ENCODE data around the gene ADGRG6. TPM values are rescaled to one million over a fixed set of nuclear protein-coding genes. Genes with fewer than 3 reads are reported as not detected.
"Not testable (repeated sequence)": the region's sequence is repeated elsewhere in the genome, so short reads cannot be mapped to it uniquely, and the experiment has no call there.

The ADGRG6 gene
- total RNA-seq, 1 donor from 2014 or later, result 39.1 TPM

DNA sequence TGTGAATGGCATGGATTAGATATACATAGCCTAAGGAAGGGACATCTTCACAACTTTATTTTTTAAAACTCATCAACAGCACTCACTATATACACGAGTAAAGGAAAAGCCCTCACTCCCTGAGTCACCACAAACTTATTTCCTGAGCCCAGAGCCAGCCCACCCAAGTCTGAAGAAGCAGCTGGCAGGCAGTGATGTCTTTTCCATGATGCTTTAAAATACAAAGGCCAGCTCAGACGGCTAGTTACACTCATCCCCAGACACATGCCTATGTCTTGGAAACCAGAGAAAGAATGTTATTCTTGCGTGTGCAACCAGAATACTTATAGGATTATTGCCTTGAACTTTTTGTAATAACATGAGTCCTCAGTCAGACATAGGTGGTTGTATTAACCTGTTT, 114.4 kb downstream of the ADGRG6 start:
- no peak for TF ChIP-seq CTCF (IDR thresholded peaks at IDR 0.05; ENCODE audit: insufficient read depth, low read length, poor library complexity, severe bottlenecking)
- H3K4me3 ChIP-seq (ENCODE audit: low read depth, low read length), result no peak overlapping the region
- no peaks in the 10 kb centered on the region for H3K36me3 ChIP-seq (ENCODE audit: control insufficient read depth, insufficient read depth, low read length)
- DNase-seq (ENCODE audit: low read depth), result peak; percentile 78
- no peaks in the 10 kb centered on the region for H3K27me3 ChIP-seq (ENCODE audit: control insufficient read depth, insufficient read depth, low read length)

DNA sequence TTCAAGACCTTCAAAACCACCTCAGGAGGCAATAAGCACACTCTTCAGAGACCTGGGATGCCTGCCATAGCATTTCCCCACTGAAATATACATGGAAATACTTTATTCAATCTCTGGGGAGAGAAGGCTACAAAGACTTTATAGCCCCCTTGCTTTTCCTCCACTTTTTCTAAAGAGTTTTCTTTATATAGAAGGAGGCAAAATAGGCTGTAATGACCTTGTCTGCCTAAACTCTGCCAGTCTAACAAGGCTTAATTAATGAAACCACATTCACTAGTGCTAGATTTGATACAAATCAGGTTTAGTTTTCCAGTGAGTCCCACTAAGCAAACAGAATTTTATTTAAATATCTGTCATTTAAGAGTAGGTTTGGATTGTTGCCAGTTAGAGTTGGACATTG, 114.9 kb downstream of the ADGRG6 start:
- Histone ChIP-seq H3K36me3 (ENCODE audit: control insufficient read depth, insufficient read depth, low read length) (no peaks in the 10 kb centered on the region), H3K4me3 (ENCODE audit: low read depth, low read length) (no peak overlapping the region), H3K27me3 (ENCODE audit: control insufficient read depth, insufficient read depth, low read length) (no peaks in the 10 kb centered on the region)
- no peak for DNase-seq (ENCODE audit: low read depth)
- TF ChIP-seq CTCF (IDR thresholded peaks at IDR 0.05; ENCODE audit: insufficient read depth, low read length, poor library complexity, severe bottlenecking), result no peak

GRCh38 chr6:142417331-142417750, 115.5 kb downstream of the ADGRG6 start:
- H3K36me3 ChIP-seq (ENCODE audit: control insufficient read depth, insufficient read depth, low read length), result no peaks in the 10 kb centered on the region
- DNase-seq (ENCODE audit: low read depth), result no peak
- H3K27me3 ChIP-seq (ENCODE audit: control insufficient read depth, insufficient read depth, low read length), result no peaks in the 10 kb centered on the region
- H3K4me3 ChIP-seq (ENCODE audit: low read depth, low read length), result no peak overlapping the region
- TF ChIP-seq CTCF (IDR thresholded peaks at IDR 0.05; ENCODE audit: insufficient read depth, low read length, poor library complexity, severe bottlenecking), result no peak

GRCh38 chr6:142419071-142419470, 117.3 kb downstream of the ADGRG6 start:
- Histone ChIP-seq H3K36me3 (ENCODE audit: control insufficient read depth, insufficient read depth, low read length) (no peaks in the 10 kb centered on the region), H3K4me3 (ENCODE audit: low read depth, low read length) (no peak overlapping the region), H3K27me3 (ENCODE audit: control insufficient read depth, insufficient read depth, low read length) (no peaks in the 10 kb centered on the region)
- no peak for DNase-seq (ENCODE audit: low read depth)
- TF ChIP-seq CTCF (IDR thresholded peaks at IDR 0.05; ENCODE audit: insufficient read depth, low read length, poor library complexity, severe bottlenecking), result no peak

- Histone ChIP-seq H3K4me3 (ENCODE audit: low read depth, low read length) (no peak overlapping the region), H3K27me3 (ENCODE audit: control insufficient read depth, insufficient read depth, low read length) (no peaks in the 10 kb centered on the region), H3K36me3 (ENCODE audit: control insufficient read depth, insufficient read depth, low read length) (no peaks in the 10 kb centered on the region)
- no peak for TF ChIP-seq CTCF (IDR thresholded peaks at IDR 0.05; ENCODE audit: insufficient read depth, low read length, poor library complexity, severe bottlenecking)
- no peak for DNase-seq (ENCODE audit: low read depth)
Observed at GRCh38 chr6:142420802-142421201, 119.0 kb downstream of the ADGRG6 start.

- Histone ChIP-seq H3K36me3 (ENCODE audit: control insufficient read depth, insufficient read depth, low read length) (no peaks in the 10 kb centered on the region), H3K27me3 (ENCODE audit: control insufficient read depth, insufficient read depth, low read length) (no peaks in the 10 kb centered on the region), H3K4me3 (ENCODE audit: low read depth, low read length) (no peak overlapping the region)
- no peak for TF ChIP-seq CTCF (IDR thresholded peaks at IDR 0.05; ENCODE audit: insufficient read depth, low read length, poor library complexity, severe bottlenecking)
- no peak for DNase-seq (ENCODE audit: low read depth)
Observed at GRCh38 chr6:142421285-142422117, 119.7 kb downstream of the ADGRG6 start.

DNA sequence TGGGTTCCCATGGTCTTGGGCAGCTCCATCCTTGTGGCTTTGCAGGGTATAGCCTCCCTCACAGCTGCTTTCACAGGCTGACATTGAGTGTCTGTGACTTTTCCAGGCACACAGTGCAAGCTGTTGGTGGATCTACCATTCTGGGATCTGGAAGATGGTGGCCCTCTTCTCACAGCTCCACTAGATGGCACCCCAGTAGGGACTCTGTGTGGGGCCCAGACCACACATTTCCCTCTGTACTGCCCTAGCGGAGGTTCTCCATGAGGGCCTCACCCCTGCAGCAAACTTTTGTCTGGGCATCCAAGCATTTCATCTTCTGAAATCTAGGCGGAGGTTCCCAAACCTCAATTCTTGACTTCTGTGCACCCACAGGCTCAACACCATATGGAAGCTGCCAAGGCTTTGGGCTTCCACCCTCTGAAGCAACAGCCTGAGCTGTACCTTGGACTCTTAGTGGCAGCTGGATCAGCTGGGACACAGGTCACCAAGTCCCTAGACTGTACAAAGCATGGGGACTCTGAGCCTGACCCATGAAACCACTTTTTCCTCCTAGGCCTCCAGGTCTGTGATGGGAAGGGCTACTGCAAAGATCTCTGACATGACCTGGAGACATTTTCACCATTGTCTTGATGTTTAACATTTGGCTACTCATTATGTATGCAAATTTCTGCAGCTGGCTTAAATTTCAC, 124.8 kb downstream of the ADGRG6 start:
- DNase-seq (ENCODE audit: low read depth); H3K36me3 ChIP-seq (ENCODE audit: control insufficient read depth, insufficient read depth, low read length); H3K4me3 ChIP-seq (ENCODE audit: low read depth, low read length); H3K27me3 ChIP-seq (ENCODE audit: control insufficient read depth, insufficient read depth, low read length): not testable (repeated sequence)

GRCh38 chr6:142428468-142428867, 126.7 kb downstream of the ADGRG6 start:
- not testable (repeated sequence) for H3K27me3 ChIP-seq (ENCODE audit: control insufficient read depth, insufficient read depth, low read length); H3K36me3 ChIP-seq (ENCODE audit: control insufficient read depth, insufficient read depth, low read length); DNase-seq (ENCODE audit: low read depth); H3K4me3 ChIP-seq (ENCODE audit: low read depth, low read length)
